Vagina (tissue), 2 donors: Measurements from ENCODE around the gene SCMH1. TPM values are rescaled to one million over a fixed set of nuclear protein-coding genes. Genes with fewer than 3 reads are reported as not detected.

Experiments used
- DNase-seq, 2 donors: peaks; one replicate each; pipeline ENCODE4 v3.0.0-alpha.2; 2017; ENCODE audit errors: extremely low spot score in 2 of 2
- H3K27ac ChIP-seq: fragments of 200-600 bp; sonication (generic); one replicate; pipeline ENCODE4 v1.5.1; 2019
- H3K27me3 ChIP-seq: fragments of 200-600 bp; sonication (generic); one replicate; pipeline ENCODE4 v1.5.1; 2019
- H3K36me3 ChIP-seq, 2 donors: fragments of 200-600 bp; sonication (generic); one replicate each; pipeline ENCODE4 v1.5.1; 2017 to 2019
- H3K4me1 ChIP-seq: fragments of 200-600 bp; sonication (generic); one replicate; pipeline ENCODE4 v1.5.1; 2019
- H3K4me3 ChIP-seq, 2 donors: fragments of 200-600 bp; sonication (generic); 1 replicate in 1 of 2; 2 replicates in 1 of 2; pipeline ENCODE4 v1.5.1; 2016 to 2019
- H3K9me3 ChIP-seq: fragments of 200-600 bp; sonication (generic); one replicate; pipeline ENCODE4 v1.5.1; 2019
- POLR2A ChIP-seq, 2 donors: fragments of 450-650 bp; IDR thresholded peaks; one replicate each; pipeline ENCODE4 v1.6.1; 2017; ENCODE audit warnings: antibody characterized with exemption in 2 of 2, mild to moderate bottlenecking in 2 of 2, moderate library complexity in 2 of 2
- POLR2AphosphoS5 ChIP-seq, 2 donors: sonication (generic); formaldehyde crosslinking; IDR thresholded peaks; one replicate each; pipeline ENCODE4 v1.9.0; 2017; ENCODE audit warnings: antibody characterized with exemption in 2 of 2, mild to moderate bottlenecking in 2 of 2, low read depth in 1 of 2; ENCODE audit not compliant: insufficient read depth in 1 of 2
- intact Hi-C: fragments of 100-400 bp; cut with DNase I; formaldehyde crosslinking; loops from one replicate; pipeline ENCODE4 v1.15.1; 2023
- total RNA-seq: library from RNA; depleted of rRNA; stranded (reverse); fragments of >200 nt; gene quantifications from one replicate; pipeline ENCODE4 v1.2.3, GENCODE V29; 2016
- TF ChIP-seq, protein P1 (sequence below), 3 experiments: fragments of 450-650 bp in 2 of 3; fragments of 200-600 bp in 1 of 3; sonication (generic) in 1 of 3; IDR thresholded peaks; one replicate each; pipeline ENCODE4 v1.5.1; 2017 to 2019; ENCODE audit warnings: antibody characterized with exemption in 3 of 3, mild to moderate bottlenecking in 2 of 3, moderate library complexity in 2 of 3

Gene SCMH1
- total RNA-seq: 35.1 TPM

DNA sequence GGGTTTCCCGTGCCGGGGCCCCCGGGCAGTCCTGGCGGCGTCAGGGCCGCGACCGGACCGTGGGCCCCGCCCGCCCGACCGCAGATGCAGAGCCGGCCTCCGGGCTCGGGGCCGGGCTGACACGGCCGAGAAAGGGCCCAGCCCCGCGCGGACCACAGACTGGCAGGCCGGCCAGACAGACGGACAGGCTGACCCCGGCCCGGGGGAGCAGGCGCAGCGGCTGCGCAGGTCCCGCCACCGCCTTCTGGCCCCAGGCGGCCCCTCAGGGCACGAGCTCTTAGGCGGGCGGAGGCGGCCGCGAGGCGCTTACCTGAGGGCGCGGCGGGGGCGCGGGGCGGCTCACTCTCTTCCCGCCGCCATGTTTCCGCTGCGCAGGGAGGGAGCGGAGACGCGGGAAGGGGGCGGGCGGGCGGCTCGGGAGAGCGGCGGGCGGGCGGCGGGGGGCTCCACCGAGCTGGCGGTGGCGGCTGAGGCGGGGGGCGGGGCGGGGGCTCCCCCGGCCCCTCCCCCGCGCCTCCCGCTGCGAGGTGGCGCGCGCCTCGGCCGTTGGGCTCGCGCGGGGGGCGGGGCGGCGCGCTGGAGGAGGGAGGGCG lies at the start of gene SCMH1:
SCMH1 (minus strand) TSS at position 558 of the 593 bp plus-strand sequence. CDS start 56,173 bp downstream, outside the sequence.
- no peaks in the 10 kb centered on the region for H3K27me3 ChIP-seq
- peaks cover 30% of the 10 kb centered on the region for H3K4me1 ChIP-seq
- intact Hi-C loops: no loop called here
- peak within 1 kb of the TSS; percentile 78 to 99 for H3K4me3 ChIP-seq
- peak within 1 kb of the TSS; percentile 91 for H3K27ac ChIP-seq
- H3K36me3 ChIP-seq: no peaks in the 10 kb centered on the region
- no peaks in the 10 kb centered on the region for H3K9me3 ChIP-seq
- TF ChIP-seq POLR2A (IDR thresholded peaks at IDR 0.05) (peak in 1 of 2 donors; percentile 4), POLR2AphosphoS5 (IDR thresholded peaks at IDR 0.05; ENCODE audit: insufficient read depth in 1 of 2, low read depth in 1 of 2) (no peak)
- DNase-seq: no peak

- Histone ChIP-seq H3K27me3 (no peaks in the 10 kb centered on the region), H3K4me1 (peaks cover 4% of the 10 kb centered on the region), H3K27ac (no peak overlapping the region), H3K9me3 (no peaks in the 10 kb centered on the region), H3K4me3 (no peak overlapping the region), H3K36me3 (no peaks in the 10 kb centered on the region)
- DNase-seq: no peak
- TF ChIP-seq, protein P1, sequence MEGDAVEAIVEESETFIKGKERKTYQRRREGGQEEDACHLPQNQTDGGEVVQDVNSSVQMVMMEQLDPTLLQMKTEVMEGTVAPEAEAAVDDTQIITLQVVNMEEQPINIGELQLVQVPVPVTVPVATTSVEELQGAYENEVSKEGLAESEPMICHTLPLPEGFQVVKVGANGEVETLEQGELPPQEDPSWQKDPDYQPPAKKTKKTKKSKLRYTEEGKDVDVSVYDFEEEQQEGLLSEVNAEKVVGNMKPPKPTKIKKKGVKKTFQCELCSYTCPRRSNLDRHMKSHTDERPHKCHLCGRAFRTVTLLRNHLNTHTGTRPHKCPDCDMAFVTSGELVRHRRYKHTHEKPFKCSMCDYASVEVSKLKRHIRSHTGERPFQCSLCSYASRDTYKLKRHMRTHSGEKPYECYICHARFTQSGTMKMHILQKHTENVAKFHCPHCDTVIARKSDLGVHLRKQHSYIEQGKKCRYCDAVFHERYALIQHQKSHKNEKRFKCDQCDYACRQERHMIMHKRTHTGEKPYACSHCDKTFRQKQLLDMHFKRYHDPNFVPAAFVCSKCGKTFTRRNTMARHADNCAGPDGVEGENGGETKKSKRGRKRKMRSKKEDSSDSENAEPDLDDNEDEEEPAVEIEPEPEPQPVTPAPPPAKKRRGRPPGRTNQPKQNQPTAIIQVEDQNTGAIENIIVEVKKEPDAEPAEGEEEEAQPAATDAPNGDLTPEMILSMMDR (IDR thresholded peaks at IDR 0.05): no peak
- no peak for TF ChIP-seq POLR2A (IDR thresholded peaks at IDR 0.05)
- intact Hi-C loops: no loop called here
These were observed 49.1 kb upstream of the SCMH1 start for GRCh38 chr1:41291195-41291594.

GRCh38 chr1:41289196-41289595 lies 47.1 kb upstream of the SCMH1 start:
- Histone ChIP-seq H3K4me1 (no peaks in the 10 kb centered on the region), H3K27ac (no peak overlapping the region), H3K27me3 (no peaks in the 10 kb centered on the region), H3K9me3 (no peaks in the 10 kb centered on the region), H3K4me3 (no peak overlapping the region), H3K36me3 (no peaks in the 10 kb centered on the region)
- DNase-seq: no peak
- TF ChIP-seq POLR2AphosphoS5 (IDR thresholded peaks at IDR 0.05; ENCODE audit: insufficient read depth in 1 of 2, low read depth in 1 of 2) (no peak), POLR2A (IDR thresholded peaks at IDR 0.05) (no peak)
- TF ChIP-seq, protein P1 (IDR thresholded peaks at IDR 0.05): no peak
- intact Hi-C loops: no loop called here

GRCh38 chr1:41286992-41287391 lies 44.9 kb upstream of the SCMH1 start:
- intact Hi-C loops: no loop called here
- Histone ChIP-seq H3K9me3 (no peaks in the 10 kb centered on the region), H3K27ac (no peak overlapping the region), H3K27me3 (no peaks in the 10 kb centered on the region), H3K4me3 (no peak overlapping the region), H3K36me3 (no peaks in the 10 kb centered on the region), H3K4me1 (no peaks in the 10 kb centered on the region)
- DNase-seq: no peak
- TF ChIP-seq POLR2AphosphoS5 (IDR thresholded peaks at IDR 0.05; ENCODE audit: insufficient read depth in 1 of 2, low read depth in 1 of 2) (no peak), POLR2A (IDR thresholded peaks at IDR 0.05) (no peak)
- TF ChIP-seq, protein P1 (IDR thresholded peaks at IDR 0.05): no peak

- H3K27me3 ChIP-seq: no peaks in the 10 kb centered on the region
- no peak for DNase-seq
- no peaks in the 10 kb centered on the region for H3K4me1 ChIP-seq
- TF ChIP-seq POLR2AphosphoS5 (IDR thresholded peaks at IDR 0.05; ENCODE audit: insufficient read depth in 1 of 2, low read depth in 1 of 2) (no peak), POLR2A (IDR thresholded peaks at IDR 0.05) (no peak)
- TF ChIP-seq, protein P1 (IDR thresholded peaks at IDR 0.05): no peak
- H3K27ac ChIP-seq: no peak overlapping the region
- H3K36me3 ChIP-seq: no peaks in the 10 kb centered on the region
- no peak overlapping the region for H3K4me3 ChIP-seq
- intact Hi-C loops: no loop called here
- no peaks in the 10 kb centered on the region for H3K9me3 ChIP-seq
These were observed 44.4 kb upstream of the SCMH1 start for GRCh38 chr1:41286486-41286885.
